MCF 10A (cell line): ENCODE data around the gene LDLRAD4. TPM values are rescaled to one million over a fixed set of nuclear protein-coding genes. Genes with fewer than 3 reads are reported as not detected.
A peak's percentile ranks its signal among the peaks of the same experiment; 100 is the strongest.

Source experiments
- BruUV-seq: library from RNA; stranded (reverse); fragments of 400-500 nt; replicated peaks from 2 replicates; lab custom pipeline; 2021; lab: Mats Ljungman, UMichigan
- CTCF ChIA-PET: fragments of 300-600 bp; sonication (Branson Sonifier 250); formaldehyde crosslinking; extraction: SDS; loops from one replicate; lab custom pipeline; 2021; ENCODE audit warnings: antibody characterized with exemption, inconsistent platforms; lab: Yijun Ruan, JAX
- POLR2A ChIA-PET: fragments of 300-600, 350-650 bp; sonication (Branson Sonifier 250); formaldehyde crosslinking; extraction: SDS; loops from one replicate; lab custom pipeline; 2020; ENCODE audit warnings: antibody characterized with exemption, inconsistent platforms; lab: Yijun Ruan, JAX
- DNase-seq: peaks from one replicate; pipeline ENCODE4 v3.0.0-alpha.2; 2018; ENCODE audit not compliant: unreplicated experiment
- H3K27ac Mint-ChIP-seq: one replicate; pipeline ENCODE4 v1.8.0; 2022; ENCODE audit warnings: mild to moderate bottlenecking, low read depth, mixed read lengths; ENCODE audit not compliant: unreplicated experiment
- H3K27me3 Mint-ChIP-seq: one replicate; pipeline ENCODE4 v1.8.0; 2022; ENCODE audit warnings: mixed read lengths; ENCODE audit not compliant: insufficient read depth, unreplicated experiment
- H3K36me3 Mint-ChIP-seq: one replicate; pipeline ENCODE4 v1.8.0; 2022; ENCODE audit warnings: mild to moderate bottlenecking, moderate library complexity, mixed read lengths; ENCODE audit not compliant: insufficient read depth, unreplicated experiment
- H3K4me1 Mint-ChIP-seq: one replicate; pipeline ENCODE4 v1.8.0; 2022; ENCODE audit warnings: mixed read lengths; ENCODE audit not compliant: insufficient read depth, unreplicated experiment
- H3K4me3 Mint-ChIP-seq: one replicate; pipeline ENCODE4 v1.8.0; 2022; ENCODE audit warnings: mild to moderate bottlenecking, moderate library complexity, mixed read lengths; ENCODE audit not compliant: unreplicated experiment
- H3K9me3 Mint-ChIP-seq: one replicate; pipeline ENCODE4 v1.8.0; 2022; ENCODE audit warnings: mixed read lengths; ENCODE audit not compliant: unreplicated experiment
- intact Hi-C: fragments of 100-400 bp; cut with micrococcal nuclease; formaldehyde crosslinking; loops from 2 replicates; pipeline ENCODE4 v1.14.1; 2022
- total RNA-seq: library from RNA; stranded (reverse); gene quantifications from 2 replicates; pipeline ENCODE4 v1.2.3, GENCODE V29; 2022
- TF ChIP-seq, protein P1 (sequence below): fragments of 200-600 bp; IDR thresholded peaks from one replicate; pipeline ENCODE4 v1.8.0; 2022; ENCODE audit warnings: antibody characterized with exemption, mild to moderate bottlenecking; ENCODE audit not compliant: unreplicated experiment

LDLRAD4 gene
- total RNA-seq, 1 experiment from 2014 or later = not detected

DNA sequence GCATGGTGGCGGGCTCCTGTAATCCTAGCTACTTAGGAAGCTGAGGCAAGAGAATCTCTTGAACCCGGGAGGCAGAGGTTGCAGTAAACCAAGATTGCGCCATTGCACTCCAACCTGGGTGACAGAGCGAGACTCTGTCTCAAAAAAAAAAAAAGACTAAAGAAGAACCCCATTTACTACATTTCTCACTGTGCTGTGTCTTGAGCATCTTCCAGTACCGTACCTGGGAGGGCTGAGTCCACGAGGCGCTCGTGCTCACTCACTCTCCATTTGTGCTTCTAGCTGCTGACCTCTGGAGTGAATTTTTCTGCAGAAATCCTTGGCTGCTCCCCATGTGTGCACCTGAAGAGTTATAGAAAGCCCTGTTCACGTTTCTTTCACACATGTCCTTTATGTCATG, 204.8 kb downstream of the LDLRAD4 start:
- H3K9me3 Mint-ChIP-seq = peaks cover 28% of the 10 kb centered on the region
- POLR2A ChIA-PET = no interaction called here
- no peak overlapping the region for H3K4me3 Mint-ChIP-seq
- TF ChIP-seq, protein P1, sequence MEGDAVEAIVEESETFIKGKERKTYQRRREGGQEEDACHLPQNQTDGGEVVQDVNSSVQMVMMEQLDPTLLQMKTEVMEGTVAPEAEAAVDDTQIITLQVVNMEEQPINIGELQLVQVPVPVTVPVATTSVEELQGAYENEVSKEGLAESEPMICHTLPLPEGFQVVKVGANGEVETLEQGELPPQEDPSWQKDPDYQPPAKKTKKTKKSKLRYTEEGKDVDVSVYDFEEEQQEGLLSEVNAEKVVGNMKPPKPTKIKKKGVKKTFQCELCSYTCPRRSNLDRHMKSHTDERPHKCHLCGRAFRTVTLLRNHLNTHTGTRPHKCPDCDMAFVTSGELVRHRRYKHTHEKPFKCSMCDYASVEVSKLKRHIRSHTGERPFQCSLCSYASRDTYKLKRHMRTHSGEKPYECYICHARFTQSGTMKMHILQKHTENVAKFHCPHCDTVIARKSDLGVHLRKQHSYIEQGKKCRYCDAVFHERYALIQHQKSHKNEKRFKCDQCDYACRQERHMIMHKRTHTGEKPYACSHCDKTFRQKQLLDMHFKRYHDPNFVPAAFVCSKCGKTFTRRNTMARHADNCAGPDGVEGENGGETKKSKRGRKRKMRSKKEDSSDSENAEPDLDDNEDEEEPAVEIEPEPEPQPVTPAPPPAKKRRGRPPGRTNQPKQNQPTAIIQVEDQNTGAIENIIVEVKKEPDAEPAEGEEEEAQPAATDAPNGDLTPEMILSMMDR = no peak
- no peak overlapping the region for H3K27ac Mint-ChIP-seq
- intact Hi-C loops = no loop called here
- CTCF ChIA-PET = interaction anchor here (0.7 kb wide), 1 partner anchor 177 kb away, joined by 3 read pairs; no protein-coding TSS in a partner anchor
- no peaks in the 10 kb centered on the region for H3K27me3 Mint-ChIP-seq
- no peaks in the 10 kb centered on the region for H3K4me1 Mint-ChIP-seq
- no peak for DNase-seq
- H3K36me3 Mint-ChIP-seq = no peaks in the 10 kb centered on the region
- no TSS peak for BruUV-seq

DNA sequence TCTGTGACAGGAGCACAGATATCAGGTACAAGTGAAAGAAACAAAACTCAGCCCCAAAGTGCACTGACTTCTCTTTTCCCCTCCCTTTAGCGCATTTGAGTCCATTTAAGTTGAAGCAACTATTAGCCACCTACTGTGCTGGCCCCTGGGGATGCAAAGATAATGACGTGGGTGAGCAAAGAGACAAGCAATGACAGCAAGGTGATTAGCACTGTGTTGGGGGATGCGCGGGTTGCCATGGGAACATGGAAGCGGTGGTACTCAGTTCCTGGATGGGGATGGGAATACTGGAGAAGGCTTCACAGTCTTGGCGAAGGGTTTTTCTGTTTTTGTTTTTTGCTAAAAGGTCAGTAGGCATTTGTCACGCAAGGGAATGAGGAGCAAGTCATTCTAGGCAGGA, 205.8 kb downstream of the LDLRAD4 start:
- CTCF ChIA-PET = no interaction called here
- Mint-ChIP-seq H3K36me3 (no peaks in the 10 kb centered on the region), H3K4me3 (no peak overlapping the region), H3K4me1 (no peaks in the 10 kb centered on the region), H3K27me3 (no peaks in the 10 kb centered on the region), H3K27ac (no peak overlapping the region), H3K9me3 (peaks cover 37% of the 10 kb centered on the region)
- no TSS peak for BruUV-seq
- POLR2A ChIA-PET = no interaction called here
- TF ChIP-seq, protein P1 = no peak
- intact Hi-C loops = no loop called here
- DNase-seq = no peak

DNA sequence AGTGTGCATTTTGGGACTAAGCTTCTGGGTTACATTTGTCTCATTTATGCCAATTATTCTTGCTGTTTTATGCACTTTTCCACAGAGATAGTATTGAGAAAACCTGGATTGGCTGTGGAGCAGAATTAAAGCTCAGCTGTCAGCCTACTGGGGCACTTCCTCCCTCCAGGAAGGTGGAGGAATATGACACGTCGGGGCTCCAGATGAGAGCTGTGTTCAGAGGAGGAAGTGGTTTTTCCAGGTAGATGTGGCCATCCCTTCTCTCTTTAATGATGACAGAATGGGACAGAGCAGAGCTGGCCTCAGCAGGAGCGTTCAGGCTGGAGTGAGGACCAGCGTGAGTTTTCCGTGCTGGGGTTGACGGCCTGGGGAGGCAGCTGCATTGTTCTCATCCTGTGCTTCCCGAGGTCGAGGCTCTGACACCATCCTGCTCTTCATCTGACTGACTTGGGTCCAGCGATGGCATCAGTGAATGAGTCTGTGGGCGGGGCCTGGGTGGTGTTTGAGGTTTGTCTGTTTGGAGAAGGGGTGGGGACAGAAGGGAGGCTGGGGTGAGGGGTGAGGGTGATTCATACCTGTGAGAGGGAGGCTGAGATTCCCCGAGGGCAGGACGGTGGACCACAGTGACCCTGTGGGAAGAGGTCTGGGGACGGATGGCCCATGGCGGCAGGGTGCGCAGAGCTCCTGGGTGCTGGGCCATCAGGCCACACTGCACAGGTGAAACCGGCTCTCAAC, 207.0 kb downstream of the LDLRAD4 start:
- intact Hi-C loops = no loop called here
- H3K9me3 Mint-ChIP-seq = peaks cover 37% of the 10 kb centered on the region
- POLR2A ChIA-PET = interaction anchor here (1.5 kb wide), 1 partner anchor 11 kb away, joined by 9 read pairs; no protein-coding TSS in a partner anchor
- H3K27ac Mint-ChIP-seq = no peak overlapping the region
- CTCF ChIA-PET = interaction anchor here (0.6 kb wide), 2 partner anchors 246 to 971 kb away, joined by 3 to 4 read pairs; no protein-coding TSS in a partner anchor
- DNase-seq = peak; percentile 5
- BruUV-seq = no TSS peak
- no peak overlapping the region for H3K4me3 Mint-ChIP-seq
- no peaks in the 10 kb centered on the region for H3K36me3 Mint-ChIP-seq
- H3K27me3 Mint-ChIP-seq = no peaks in the 10 kb centered on the region
- TF ChIP-seq, protein P1 = no peak
- no peaks in the 10 kb centered on the region for H3K4me1 Mint-ChIP-seq

DNA sequence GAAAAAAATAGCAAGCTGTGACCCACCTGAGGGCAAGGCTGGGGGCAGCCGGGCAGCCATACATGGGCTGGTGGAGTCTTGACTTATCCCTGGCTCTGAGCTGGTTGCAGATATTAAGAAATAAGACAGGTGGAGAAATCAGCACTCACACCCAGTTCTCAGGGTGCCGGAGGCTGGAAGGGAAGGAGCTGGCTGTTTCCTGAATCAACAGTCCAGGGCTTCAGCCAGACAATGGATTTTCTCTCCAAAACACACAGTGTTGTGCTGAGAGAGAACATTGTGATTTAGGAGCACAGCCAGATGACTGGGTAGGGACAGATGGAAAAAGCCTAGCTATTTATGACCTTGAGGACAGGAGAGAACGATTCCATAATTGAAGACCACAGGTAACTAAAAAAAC, 208.8 kb downstream of the LDLRAD4 start:
- Mint-ChIP-seq H3K27ac (no peak overlapping the region), H3K36me3 (no peaks in the 10 kb centered on the region), H3K9me3 (peaks cover 30% of the 10 kb centered on the region), H3K4me3 (no peak overlapping the region), H3K27me3 (no peaks in the 10 kb centered on the region), H3K4me1 (no peaks in the 10 kb centered on the region)
- intact Hi-C loops = no loop called here
- CTCF ChIA-PET = no interaction called here
- POLR2A ChIA-PET = no interaction called here
- no TSS peak for BruUV-seq
- TF ChIP-seq, protein P1 = no peak
- DNase-seq = no peak
